ENCODE results near the gene CD81.

DNA sequence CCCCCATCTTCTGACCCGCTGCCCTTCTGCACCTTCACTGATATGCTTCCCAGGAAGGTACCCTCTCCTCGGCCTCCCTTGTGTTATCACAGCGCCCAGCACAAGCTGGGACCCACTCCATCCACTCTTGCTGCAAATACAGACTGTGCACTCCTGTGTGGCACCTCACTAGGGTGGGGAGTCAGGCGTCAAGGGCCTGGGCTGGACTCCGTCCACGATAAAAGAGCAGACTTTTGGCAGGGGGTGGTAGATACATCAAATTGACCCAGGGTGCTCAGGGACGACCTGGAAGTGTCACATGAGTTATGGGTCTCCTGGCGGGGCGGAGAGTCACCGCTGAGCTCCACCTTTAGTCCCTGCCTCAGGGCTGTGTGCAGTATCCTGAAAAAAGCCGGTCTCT lies 66.3 kb downstream of the CD81 start:
- no peak for TF ChIP-seq POLR2A (IDR thresholded peaks at IDR 0.05)
- TF ChIP-seq, protein P1, sequence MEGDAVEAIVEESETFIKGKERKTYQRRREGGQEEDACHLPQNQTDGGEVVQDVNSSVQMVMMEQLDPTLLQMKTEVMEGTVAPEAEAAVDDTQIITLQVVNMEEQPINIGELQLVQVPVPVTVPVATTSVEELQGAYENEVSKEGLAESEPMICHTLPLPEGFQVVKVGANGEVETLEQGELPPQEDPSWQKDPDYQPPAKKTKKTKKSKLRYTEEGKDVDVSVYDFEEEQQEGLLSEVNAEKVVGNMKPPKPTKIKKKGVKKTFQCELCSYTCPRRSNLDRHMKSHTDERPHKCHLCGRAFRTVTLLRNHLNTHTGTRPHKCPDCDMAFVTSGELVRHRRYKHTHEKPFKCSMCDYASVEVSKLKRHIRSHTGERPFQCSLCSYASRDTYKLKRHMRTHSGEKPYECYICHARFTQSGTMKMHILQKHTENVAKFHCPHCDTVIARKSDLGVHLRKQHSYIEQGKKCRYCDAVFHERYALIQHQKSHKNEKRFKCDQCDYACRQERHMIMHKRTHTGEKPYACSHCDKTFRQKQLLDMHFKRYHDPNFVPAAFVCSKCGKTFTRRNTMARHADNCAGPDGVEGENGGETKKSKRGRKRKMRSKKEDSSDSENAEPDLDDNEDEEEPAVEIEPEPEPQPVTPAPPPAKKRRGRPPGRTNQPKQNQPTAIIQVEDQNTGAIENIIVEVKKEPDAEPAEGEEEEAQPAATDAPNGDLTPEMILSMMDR (IDR thresholded peaks at IDR 0.05), result no peak
- no peak for TF ChIP-seq EP300 (IDR thresholded peaks at IDR 0.05)
- no peak for TF ChIP-seq POLR2AphosphoS5 (IDR thresholded peaks at IDR 0.05)

Measured in suprapubic skin (tissue), 4 donors.